ENCODE results near the gene ZBTB8A.
"Not testable (repeated sequence)": the region's sequence is repeated elsewhere in the genome, so short reads cannot be mapped to it uniquely, and the experiment has no call there.

The ZBTB8A gene

DNA sequence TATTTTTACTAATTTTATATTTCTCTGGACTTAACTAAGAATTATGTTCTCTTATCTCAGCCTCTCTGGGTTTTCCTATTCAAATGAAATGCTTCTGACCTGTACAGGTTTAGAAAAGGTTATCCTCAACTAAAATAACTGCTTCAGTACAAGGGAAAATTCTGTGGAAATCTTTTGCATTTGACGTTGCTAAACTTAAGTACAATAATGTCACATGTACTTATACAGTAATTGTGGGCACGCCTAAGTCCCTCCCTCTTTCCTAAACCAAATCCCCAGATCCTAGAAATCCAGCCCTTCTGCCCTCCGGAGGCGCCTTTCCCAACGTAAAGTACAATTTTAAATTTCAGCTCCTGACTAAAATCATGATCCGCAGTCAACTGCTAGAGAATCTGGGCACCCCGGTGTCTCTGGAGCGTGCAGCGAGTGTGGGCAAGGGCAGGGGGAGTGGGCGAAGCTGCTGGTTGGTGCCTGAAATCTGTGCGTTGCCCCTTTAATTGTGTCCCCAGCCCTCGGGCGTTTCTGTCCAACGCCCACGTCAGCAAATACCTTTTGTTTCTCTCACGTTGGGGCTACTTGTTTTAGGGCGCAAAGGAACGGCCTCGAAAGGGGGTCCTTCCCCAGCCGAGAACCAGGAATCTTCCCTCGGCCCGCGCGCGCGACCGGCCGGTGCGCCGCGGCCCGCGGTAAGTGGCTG lies at the start of gene ZBTB8A:
ZBTB8A (plus strand) TSS at position 541 of the 697 bp plus-strand sequence. CDS start 53,505 bp downstream, outside the sequence.
- peak; percentile 22 to 37 for DNase-seq (ENCODE audit: low read depth in 2 of 2)

DNA sequence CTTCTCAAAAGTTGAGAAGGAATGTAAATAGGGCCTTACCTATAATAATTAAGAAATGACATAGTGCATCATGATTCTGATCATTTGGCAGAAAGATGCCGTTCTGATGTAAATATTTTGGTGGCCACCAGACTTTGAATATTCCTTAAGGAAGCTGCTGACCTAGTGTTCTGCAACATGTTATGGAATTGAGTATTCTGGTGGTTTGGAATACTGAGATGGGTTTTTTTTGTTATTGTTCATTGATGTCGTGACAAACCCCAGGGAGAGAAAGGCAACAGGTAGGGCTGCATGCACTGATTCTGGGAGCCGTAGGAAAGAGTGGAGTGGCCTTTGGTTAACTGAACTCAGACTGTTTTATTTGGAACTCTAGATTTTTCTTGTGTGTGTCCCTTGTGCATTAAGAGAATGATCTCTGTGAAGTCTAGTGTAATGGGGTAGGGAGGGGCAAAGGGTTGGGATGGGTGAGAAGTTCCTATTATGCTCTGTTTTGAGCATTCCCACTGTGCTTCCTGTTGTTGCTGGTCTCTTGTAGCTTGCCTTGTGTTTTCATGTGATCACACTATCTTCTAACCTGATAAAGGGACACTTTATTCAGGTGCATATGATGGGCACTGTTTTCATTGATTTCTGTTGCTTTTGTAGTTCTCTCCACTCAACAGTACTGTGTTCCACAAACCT lies 49.3 kb upstream of the ZBTB8A start:
- no peak for DNase-seq (ENCODE audit: low read depth in 2 of 2)

DNA sequence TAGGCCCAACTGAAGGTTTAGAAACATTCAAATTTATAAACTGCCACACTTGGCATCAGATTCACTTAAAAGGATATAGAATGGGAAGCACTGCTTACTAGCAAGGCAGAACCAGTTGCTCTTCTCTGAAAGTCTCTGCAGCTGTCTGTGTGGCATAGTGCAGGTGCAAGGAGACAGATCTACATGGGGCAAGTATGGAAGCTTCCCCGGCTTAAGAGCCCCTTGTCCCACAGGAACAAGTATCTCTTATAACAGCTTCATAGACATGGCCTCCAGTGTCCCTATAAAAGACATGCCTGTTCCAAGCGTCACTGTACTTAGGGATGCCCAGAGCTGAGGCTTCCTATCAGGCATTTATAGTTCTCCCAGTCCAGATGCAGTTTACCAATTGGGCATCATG lies 47.8 kb upstream of the ZBTB8A start:
- no peak for DNase-seq (ENCODE audit: low read depth in 2 of 2)

DNA sequence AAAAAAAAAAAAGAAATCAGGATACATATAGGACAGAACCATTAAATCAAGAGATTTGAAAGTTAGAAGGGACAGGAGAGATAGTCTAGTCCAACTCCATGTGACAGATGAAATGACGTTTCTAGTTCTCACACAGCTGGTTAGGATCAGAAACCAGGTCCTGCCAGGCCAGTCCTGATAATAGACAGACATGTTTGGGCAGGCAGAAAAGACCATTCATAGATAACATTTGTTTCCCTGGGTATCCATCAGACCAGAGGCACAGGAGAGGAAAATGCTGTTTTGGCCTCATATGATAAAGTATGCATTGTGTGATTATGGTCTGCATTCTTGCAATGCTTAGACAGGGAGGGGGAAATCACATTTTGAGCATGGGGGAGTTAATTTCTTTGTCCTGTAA lies 45.0 kb upstream of the ZBTB8A start:
- DNase-seq (ENCODE audit: low read depth in 2 of 2): no peak

DNA sequence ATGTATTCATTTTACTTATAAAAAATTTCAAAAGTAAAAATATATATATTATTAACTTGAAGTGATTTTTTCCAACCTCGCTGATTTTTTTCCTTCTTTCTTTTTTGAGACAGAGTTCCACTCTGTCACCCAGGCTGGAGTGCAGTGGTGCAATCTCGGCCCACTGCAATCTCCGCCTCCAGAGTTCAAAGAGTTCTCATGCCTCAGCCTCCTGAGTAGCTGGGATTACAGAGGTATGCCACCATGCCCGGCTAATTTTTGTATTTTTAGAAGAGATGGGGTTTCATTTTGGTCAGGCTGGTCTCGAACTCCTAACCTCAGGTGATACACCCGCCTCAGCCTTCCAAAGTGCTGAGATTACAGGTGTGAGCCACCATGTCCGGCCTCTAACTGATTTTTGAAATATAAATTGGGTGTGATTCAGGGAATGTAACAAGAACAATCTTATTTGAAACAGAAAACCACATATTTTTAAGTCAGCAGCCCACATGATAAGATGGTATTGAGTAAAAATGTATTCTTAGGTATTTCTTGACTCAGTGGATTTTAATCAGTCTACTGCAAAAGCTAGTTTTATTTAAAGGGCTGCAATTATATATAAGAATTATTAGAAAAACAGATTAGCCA lies 44.4 kb upstream of the ZBTB8A start:
- DNase-seq (ENCODE audit: low read depth in 2 of 2): no peak

DNA sequence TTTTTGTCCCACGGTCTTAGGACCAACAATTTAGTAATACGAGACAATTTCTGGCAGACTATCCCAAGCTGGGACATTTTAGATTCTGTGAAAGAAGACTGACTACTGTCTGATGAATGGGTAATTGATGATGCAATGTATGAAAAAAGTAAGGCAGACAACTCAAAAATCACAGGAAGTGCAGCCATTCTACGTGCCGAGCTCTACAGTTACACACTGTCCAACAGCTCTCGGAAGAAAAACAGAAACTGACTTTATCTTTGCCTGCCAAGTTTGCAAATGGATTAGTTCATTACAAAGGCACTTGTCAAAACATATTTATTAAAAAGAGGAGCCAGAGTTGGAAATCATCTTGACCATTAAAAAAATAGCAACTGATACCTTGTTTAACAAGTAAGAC lies 43.1 kb upstream of the ZBTB8A start:
- DNase-seq (ENCODE audit: low read depth in 2 of 2): no peak

DNA sequence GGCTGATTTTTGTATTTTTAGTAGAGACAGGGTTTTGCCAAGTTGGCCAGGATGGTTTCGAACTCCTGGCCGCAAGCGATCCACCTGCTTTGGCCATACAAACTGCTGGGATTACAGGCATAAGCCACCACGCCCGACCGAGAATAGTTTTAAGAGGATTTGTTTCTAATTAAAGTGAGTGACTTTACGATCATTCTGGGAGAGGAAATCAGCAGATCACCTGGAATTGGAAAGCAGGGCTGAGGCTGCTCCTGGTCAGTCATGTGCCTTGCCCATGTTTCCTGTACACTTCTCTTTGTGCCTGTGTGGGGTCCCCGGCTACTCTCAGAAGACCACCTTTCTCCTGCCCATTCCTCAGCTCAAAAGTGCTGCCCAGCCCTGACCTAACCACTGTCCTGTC lies 40.5 kb upstream of the ZBTB8A start:
- DNase-seq (ENCODE audit: low read depth in 2 of 2): no peak

DNA sequence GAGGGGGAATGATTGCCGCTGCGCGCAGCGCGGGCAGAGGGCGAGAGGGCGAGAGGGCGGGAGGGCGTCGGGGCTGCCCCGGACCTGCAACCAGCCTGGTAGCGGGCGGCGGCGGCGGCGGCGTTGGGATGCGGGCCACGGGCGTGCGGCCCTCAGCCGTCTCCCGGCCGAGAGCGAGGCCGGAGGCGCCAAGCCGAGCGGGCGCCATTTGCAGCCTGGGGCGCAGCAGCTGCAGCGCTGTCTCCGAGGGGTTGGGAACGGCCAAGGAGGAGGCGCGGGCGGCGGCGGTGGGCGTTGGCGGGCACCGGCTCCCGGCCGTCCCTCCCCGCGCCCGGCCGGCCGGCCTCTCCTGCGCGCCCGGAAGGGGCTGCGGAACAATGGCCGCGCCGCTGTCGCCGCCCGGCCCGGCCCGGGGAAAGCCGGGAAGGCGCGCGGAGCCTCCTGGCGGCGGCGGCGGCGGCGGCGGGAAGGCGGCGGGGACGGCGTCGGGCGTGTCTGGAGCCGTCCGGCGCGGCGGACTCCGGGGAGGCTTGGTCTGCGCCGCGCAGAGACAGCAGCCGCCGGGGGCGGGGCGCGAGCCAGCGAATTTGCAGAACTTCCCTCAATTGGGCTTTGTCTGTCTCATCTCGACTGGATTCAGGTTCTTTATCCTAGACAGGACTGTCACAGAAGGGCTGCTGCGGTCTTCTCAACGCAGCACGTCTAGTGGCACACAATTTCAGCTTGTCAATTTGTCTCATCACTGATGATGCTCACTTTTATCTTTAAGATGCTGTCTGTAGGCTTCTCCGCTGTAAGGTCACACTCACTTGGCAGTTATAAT lies 38.6 kb upstream of the ZBTB8A start:
- DNase-seq (ENCODE audit: low read depth in 2 of 2): peak in 1 of 2 experiments; percentile 29

DNA sequence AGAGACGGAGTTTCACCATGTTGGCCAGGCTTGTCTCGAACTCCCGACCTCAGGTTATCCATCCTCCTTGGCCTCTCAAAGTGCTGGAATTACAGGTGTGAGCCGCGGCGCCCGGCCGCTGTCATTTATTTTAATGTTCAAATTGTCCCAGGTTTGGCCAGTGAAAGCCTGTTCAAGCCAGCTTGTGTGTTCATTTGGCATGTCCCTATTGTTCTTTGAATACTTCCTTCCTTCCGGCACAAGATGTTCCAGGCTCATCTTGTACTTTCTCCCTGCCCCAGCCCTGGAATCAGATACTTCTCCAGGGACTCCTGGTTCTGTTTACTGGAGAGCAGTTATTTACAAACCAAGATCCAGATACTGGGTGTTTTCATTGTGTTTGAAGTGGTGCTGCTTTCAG lies 37.4 kb upstream of the ZBTB8A start:
- no peak for DNase-seq (ENCODE audit: low read depth in 2 of 2)

DNA sequence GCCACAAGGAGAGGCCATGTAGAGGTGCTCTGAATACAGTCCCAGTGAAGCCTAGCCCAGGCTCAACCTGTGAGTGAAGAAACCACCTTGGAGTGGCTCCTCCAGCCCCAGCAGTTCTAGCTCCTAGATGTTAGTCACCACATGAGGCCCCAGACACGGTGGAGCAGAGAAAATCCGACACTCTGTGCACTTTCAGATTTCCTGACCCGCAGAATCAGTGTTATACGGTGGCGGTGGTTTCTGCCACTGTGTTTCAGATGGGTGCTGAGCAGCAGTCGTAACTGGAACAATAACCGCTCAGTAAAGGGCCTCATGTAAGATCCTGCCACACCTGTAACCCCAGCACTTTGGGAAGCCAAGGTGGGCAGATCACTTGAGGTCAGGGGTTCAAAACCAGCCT lies 36.1 kb upstream of the ZBTB8A start:
- no peak for DNase-seq (ENCODE audit: low read depth in 2 of 2)

DNA sequence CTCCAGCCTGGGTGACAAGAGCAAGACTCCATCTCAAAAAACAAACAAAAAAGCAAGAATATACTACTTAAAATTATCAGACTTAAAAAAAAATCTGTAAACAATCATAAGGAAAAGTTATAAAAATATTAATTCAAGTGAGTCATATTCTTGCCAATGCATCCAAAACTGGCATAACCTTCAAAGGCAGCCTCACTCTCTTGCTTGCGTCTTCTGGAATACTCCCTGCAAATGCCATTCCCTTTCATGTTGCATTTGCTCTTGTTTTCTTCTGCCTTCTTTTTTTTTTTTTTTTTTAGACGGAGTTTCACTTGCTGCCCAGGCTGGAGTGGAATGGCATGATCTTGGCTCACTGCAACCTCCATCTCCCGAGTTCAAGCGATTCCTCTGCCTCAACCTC lies 32.2 kb upstream of the ZBTB8A start:
- DNase-seq (ENCODE audit: low read depth in 2 of 2): no peak

DNA sequence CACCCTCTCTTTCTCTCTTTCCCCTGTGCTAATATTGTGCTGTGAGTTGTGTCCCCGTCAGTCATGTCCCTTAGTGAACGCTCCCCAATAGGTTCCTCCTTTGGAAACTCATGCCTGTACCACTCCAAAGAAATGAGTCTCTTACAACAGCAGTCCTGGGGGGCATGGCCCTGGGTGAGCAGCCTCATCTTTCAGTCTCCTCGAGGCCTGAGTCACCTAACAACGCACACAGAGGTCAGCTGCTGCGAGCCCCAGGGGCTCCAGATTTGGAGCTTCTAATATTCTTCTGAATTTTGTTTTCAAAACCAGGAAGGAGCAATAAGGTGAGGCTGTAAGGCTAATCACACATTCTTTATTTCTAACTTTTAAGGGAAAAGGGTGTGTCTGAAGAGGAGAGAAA lies 30.5 kb upstream of the ZBTB8A start:
- no peak for DNase-seq (ENCODE audit: low read depth in 2 of 2)

DNA sequence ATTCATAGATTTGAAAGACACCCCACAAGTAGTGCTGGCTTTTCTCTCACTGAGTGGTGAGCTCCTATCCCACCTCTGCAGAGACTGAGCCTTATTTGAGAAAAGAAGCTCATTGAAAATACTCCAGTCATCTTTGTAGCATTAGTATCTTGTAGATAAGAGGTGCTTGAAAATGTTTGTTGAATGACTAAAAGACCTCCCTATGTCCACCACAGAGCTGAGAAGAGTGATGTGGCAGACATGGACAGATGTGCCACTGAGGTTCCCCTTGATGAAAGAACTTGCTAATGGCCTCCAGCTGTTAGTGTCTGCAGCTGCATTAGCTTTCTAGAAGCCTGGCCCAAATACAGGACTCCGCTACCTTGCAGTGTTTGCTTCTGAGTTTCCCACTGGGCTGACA lies 29.3 kb upstream of the ZBTB8A start:
- DNase-seq (ENCODE audit: low read depth in 2 of 2): no peak

DNA sequence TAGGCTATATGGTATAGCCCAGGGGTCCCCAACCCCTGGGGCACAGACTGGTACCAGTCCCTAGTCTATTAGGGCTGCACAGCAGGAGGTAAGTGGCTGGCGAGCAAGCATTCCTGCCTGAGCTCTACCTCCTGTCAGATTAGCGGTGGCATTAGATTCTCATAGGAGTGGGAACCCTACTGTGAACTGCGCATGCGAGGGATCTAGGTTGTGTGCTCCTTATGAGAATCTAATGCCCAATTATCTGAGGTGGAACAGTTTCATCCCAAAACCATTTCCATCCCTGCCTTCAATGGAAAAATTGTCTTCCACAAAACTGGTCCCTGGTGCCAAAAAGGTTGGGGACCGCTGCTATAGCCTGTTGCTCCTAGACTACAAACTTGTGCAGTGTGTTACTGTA lies 22.8 kb upstream of the ZBTB8A start:
- DNase-seq (ENCODE audit: low read depth in 2 of 2): no peak

DNA sequence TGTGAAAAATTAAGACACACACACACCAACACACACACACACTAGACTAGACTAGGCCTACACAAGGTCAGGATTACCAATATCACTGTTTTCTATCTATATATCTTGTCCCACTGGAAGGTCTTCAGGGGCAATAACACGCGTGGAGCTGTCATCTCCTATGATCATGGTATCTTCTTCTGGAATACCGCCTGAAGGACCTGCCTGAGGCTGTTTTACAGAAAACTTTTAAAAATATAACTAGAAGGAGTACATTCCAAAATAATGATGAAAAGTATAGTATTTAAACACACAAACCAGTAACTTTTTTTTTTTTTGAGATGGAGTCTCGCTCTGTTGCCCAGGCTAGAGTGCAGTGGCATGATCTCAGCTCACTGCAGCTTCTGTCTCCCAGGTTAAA lies 20.3 kb upstream of the ZBTB8A start:
- no peak for DNase-seq (ENCODE audit: low read depth in 2 of 2)

DNA sequence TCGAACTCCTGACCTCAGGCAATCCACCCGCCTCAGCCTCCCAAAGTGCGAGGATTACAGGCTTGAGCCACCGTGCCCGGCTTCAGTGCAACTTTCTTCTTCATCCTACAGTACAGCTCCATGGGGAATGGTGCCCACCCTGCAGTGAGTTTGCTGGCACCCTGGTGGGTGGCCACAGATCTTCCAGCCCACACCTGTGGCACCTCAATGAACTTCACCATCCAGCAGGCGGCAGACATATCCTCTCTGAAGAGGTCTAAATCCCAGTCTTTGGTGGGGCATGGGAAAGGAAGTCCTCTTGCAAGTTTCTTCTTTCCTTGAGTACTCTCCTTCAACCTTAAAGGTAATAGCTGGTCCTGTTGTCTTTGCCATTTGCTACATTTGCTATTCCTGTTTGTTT lies 18.1 kb upstream of the ZBTB8A start:
- DNase-seq (ENCODE audit: low read depth in 2 of 2): no peak

DNA sequence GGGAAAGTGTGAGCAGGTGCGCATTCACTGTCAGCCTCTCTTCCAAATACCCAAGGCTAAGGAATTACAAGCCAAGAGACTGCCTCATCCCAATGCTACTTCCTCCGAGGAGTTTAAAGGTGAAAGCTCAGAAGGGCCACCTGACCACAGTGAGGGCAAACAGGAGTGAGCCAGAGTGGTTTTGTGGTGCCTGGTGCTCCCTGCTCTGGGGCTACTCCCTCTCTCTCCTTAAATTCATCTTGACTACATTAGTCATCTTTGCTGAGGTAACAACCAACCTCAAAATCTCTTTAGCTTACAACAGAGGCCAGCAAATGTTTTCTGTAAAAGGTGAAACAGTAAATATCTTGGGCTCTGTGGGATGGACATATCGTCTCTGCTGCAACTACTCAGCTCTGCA lies 14.2 kb upstream of the ZBTB8A start:
- DNase-seq (ENCODE audit: low read depth in 2 of 2): no peak

DNA sequence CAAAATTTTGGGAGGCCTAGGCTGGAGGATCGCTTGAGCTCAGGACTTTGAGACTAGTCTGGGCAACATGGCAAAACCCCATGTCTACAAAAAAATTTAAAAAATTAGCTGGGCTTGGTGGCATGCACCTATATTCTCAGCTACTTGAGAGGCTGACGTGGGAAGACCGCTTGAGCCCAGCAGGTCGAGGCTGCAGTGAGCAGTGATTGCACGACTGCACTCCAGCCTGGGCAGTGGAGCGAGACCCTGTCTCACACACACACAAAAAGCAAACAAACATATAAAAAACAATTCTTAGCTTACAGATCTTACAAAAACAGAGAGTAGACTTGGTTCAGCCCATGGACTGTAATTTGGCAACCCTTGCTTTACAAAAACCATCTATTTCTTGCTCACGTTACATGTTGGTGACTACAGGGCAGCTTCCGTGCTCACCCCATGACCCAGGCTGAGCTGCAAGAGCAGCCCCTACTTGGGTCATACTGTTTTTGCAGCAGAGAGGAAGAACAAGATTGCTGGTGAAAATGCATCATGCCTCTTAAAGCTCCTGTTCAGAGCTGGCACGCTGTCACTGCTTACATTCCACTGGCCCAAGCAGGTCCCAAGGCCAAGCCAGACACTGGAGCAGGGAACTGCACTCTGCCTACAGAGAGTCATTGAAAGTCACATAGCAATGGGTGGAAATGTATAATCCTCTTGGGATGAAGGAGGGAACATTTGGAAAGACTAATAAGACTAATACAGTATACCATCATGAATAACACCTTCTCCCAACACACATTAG lies 13.4 kb upstream of the ZBTB8A start:
- DNase-seq (ENCODE audit: low read depth in 2 of 2): no peak

DNA sequence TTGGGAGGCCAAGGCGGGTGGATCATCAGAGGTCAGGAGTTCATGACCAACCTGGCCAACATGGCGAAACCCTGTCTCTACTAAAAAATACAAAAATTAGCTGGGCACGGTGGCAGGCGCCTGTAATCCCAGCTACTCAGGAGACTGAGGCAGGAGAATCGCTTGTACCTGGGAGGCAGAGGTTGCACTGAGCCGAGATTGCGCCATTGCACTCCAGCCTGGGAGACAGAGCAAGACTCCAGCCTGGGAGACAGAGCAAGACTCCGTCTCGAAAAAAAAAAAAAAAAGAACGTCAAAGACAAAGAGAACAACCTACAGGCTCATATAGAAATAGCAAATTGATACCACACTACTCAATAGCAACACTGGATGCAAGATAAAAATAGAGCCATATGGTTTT lies 10.7 kb upstream of the ZBTB8A start:
- not testable (repeated sequence) for DNase-seq (ENCODE audit: low read depth in 2 of 2)

DNA sequence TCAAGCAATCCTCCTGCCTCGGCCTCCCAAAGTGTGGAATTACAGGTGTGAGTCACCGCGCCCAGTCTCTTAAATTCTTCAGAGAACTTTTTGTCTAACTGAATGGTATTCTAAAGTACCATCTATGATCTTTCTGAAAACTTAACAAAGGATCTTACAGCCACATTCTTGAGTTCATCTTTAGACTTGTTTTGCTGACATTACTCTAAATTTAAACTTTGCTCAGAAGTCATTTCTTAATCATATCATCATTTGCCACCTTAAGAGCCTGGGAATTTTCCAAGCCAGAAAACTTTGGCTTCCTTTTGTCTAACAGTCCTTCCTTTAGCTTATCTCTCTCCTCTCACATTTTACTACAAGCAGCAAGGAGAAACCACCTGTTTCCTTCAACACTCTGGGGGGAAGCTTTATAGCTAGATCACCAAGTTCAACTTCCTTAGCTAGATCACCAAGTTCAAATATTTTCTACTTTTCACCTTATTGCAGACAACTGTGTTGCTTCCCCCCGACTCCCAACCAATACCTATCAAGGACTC lies 5.4 kb upstream of the ZBTB8A start:
- DNase-seq (ENCODE audit: low read depth in 2 of 2): no peak

DNA sequence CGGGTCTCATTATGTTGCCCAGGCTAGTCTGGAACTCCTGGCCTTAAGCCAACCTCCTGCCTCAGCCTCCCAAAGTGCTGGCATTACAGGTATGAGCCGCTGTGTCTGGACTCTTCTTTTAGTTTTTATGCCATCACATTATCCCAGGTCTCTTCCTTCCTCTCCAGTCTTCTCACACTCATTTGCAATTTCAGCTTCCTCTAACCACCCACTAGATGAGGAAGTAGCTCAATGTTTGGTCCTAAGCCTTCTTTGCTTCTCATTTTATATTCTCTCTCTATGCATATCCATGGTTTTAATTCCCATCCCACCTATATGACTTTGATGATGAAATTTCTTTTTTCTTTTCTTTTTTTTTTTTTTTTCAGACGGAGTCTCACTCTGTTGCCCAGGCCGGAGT lies 3.1 kb upstream of the ZBTB8A start:
- no peak for DNase-seq (ENCODE audit: low read depth in 2 of 2)

Measured in fibroblast of skin of left quadriceps (primary cell).